ENCODE results near the gene HS2ST1. TPM values are rescaled to one million over a fixed set of nuclear protein-coding genes. Genes with fewer than 3 reads are reported as not detected.
A peak's percentile ranks its signal among the peaks of the same experiment; 100 is the strongest.
"Not testable (repeated sequence)": the region's sequence is repeated elsewhere in the genome, so short reads cannot be mapped to it uniquely, and the experiment has no call there.

HS2ST1 gene
- total RNA-seq, 1 donor from 2014 or later, result 8.7 TPM

DNA sequence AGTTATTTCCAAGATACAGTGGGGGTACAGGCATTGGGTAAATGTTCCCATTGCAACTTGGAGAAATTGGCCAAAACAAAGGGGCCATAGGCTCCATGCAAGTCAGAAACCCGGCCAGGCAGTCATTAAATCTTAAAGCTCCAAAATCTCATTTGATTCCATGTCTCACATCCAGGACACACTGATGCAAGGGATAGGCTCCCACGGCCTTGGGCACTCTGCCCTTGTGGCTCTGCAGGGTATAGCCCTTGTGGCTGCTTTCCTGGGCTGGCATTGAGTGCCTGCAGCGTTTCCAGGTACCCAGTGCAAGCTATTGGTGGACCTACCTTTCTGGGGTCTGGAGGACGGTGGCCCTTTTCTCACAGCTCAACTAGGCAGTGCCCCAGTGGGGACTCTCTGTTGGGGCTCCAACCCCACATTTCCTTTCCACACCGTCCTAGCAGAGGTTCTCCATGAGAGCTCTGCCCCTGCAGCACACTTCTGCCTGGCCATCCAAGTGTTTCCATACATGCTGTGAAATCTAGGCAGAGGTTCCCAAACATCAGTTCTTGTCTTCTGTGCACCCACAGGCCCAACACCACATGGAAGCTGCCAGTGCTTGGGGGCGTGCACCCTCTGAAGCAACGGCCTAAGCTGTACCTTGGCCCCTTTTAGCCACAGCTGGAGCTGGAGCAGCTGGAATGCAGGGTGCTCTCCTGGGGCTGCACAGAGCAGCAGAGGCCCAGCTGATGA, 67.2 kb downstream of the HS2ST1 start:
- DNase-seq (ENCODE audit: low read depth), result no peak
- H3K4me3 ChIP-seq (ENCODE audit: low read depth, low read length), result no peak overlapping the region
- no peak for TF ChIP-seq CTCF (conservative IDR thresholded peaks at IDR 0.05; ENCODE audit: low read depth, low read length)

DNA sequence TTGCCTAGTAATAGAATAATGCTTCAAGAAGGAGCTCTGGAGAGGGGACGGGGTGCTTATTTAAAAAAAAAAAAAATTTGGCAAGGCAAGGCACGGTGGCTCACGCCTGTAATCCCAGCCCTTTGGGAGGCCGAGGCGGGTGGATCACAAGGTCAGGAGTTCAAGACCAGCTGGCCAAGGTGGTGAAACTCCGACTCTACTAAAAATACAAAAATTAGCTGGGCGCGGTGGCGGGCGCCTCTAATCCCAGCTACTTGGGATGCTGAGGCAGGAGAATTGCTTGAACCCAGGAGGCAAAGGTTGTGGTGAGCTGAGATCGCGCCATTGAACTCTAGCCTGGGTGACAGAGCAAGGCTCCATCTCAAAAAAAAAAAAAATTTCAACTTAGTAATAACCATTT, 69.2 kb downstream of the HS2ST1 start:
- DNase-seq (ENCODE audit: low read depth); H3K4me3 ChIP-seq (ENCODE audit: low read depth, low read length): not testable (repeated sequence)

DNA sequence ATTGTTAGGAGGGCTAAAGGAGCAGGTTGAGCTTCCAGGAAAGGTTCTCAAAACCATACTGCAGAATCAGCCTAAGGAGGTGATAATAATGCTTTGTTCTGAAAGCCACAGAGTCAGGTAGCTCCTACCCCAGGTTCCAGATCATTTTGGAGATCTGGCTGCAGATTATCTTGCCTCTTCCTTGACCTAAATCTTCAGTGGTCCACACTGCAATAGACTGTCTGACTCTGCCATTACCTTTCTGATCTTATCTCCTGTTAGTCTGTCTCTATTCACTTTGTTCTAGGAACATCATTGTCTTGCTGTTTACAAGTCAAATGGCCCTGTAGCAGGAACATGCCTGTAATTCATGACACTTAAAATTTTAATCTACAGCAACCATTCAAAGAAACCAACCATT, 73.0 kb downstream of the HS2ST1 start:
- DNase-seq (ENCODE audit: low read depth), result no peak
- no peak for TF ChIP-seq CTCF (conservative IDR thresholded peaks at IDR 0.05; ENCODE audit: low read depth, low read length)
- H3K4me3 ChIP-seq (ENCODE audit: low read depth, low read length), result no peak overlapping the region

DNA sequence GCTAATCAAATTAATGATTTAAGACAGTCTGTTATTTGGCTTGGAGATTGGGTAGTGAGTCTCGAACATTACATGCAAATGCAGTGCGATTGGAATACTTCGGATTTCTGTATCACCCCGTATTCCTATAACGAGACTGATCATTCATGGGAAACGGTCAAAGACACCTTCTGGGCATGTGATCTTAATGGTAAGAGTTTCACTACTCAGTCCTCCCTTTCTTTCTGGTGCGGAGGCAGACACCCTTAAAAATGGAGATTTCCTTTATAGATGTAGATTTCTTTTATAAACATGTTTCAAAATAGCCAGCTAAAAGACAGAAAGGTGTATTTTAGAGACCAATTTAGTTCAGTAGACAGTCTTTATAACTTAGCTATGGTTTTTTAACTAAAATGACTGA, 74.4 kb downstream of the HS2ST1 start:
- peak; percentile 43 for DNase-seq (ENCODE audit: low read depth)
- no peak for TF ChIP-seq CTCF (conservative IDR thresholded peaks at IDR 0.05; ENCODE audit: low read depth, low read length)
- no peak overlapping the region for H3K4me3 ChIP-seq (ENCODE audit: low read depth, low read length)

- DNase-seq (ENCODE audit: low read depth); H3K4me3 ChIP-seq (ENCODE audit: low read depth, low read length): not testable (repeated sequence)
Observed at GRCh38 chr1:86989690-86990089, 75.3 kb downstream of the HS2ST1 start.

- no peak for TF ChIP-seq CTCF (conservative IDR thresholded peaks at IDR 0.05; ENCODE audit: low read depth, low read length)
- no peak overlapping the region for H3K4me3 ChIP-seq (ENCODE audit: low read depth, low read length)
- peak; percentile 51 for DNase-seq (ENCODE audit: low read depth)
Observed at GRCh38 chr1:86990826-86991225, 76.4 kb downstream of the HS2ST1 start.

GRCh38 chr1:86991549-86992186, 77.2 kb downstream of the HS2ST1 start:
- no peak for DNase-seq (ENCODE audit: low read depth)
- no peak overlapping the region for H3K4me3 ChIP-seq (ENCODE audit: low read depth, low read length)
- no peak for TF ChIP-seq CTCF (conservative IDR thresholded peaks at IDR 0.05; ENCODE audit: low read depth, low read length)

GRCh38 chr1:86992861-86993260, 78.4 kb downstream of the HS2ST1 start:
- no peak for DNase-seq (ENCODE audit: low read depth)
- no peak overlapping the region for H3K4me3 ChIP-seq (ENCODE audit: low read depth, low read length)
- TF ChIP-seq CTCF (conservative IDR thresholded peaks at IDR 0.05; ENCODE audit: low read depth, low read length), result no peak

Data from epithelial cell of proximal tubule (primary cell).